Ascending aorta (tissue), 2 donors: ENCODE data around the gene KDM8. TPM values are rescaled to one million over a fixed set of nuclear protein-coding genes. Genes with fewer than 3 reads are reported as not detected.

Experiments
- DNase-seq, 2 donors: peaks; one replicate each; pipeline ENCODE4 v3.0.0-alpha.2; 2019; ENCODE audit warnings: low spot score in 2 of 2
- H3K27ac ChIP-seq, 2 donors: fragments of 200-600 bp; sonication (generic); one replicate each; pipeline ENCODE4 v1.5.1; 2016 to 2017; ENCODE audit warnings: mild to moderate bottlenecking in 1 of 2
- H3K27me3 ChIP-seq: fragments of 200-600 bp; sonication (generic); one replicate; pipeline ENCODE4 v1.5.1; 2017
- H3K36me3 ChIP-seq, 2 donors: fragments of 200-600 bp; sonication (generic); one replicate each; pipeline ENCODE4 v1.5.1; 2016
- H3K4me1 ChIP-seq, 2 donors: fragments of 200-600 bp; sonication (generic); one replicate each; pipeline ENCODE4 v1.5.1; 2016 to 2017; ENCODE audit warnings: mild to moderate bottlenecking in 1 of 2
- H3K4me3 ChIP-seq, 2 donors: fragments of 200-600 bp; sonication (generic); one replicate each; pipeline ENCODE4 v1.5.1; 2016 to 2017; ENCODE audit warnings: mild to moderate bottlenecking in 1 of 2
- H3K9me3 ChIP-seq, 2 donors: fragments of 200-600 bp; sonication (generic); one replicate each; pipeline ENCODE4 v1.5.1; 2016
- CTCF ChIP-seq, 3 experiments: fragments of 200-600 bp in 2 of 3; fragments of 450-650 bp in 1 of 3; sonication (generic) in 2 of 3; IDR thresholded peaks; one replicate each; pipeline ENCODE4 v1.5.1; 2016 to 2019; ENCODE audit warnings: antibody characterized with exemption in 3 of 3, mild to moderate bottlenecking in 1 of 3, moderate library complexity in 1 of 3
- intact Hi-C: fragments of 100-400 bp; cut with DNase I; formaldehyde crosslinking; loops from one replicate; pipeline ENCODE4 v1.15.1; 2023
- total RNA-seq: library from RNA; depleted of rRNA; stranded (reverse); fragments of >200 nt; gene quantifications from one replicate; pipeline ENCODE4 v1.1.0, GENCODE V29; 2016

KDM8 gene
- total RNA-seq, 1 donor from 2014 or later = 55.5 TPM

GRCh38 chr16:27174798-27175197 lies 28.5 kb upstream of the KDM8 start:
- no peak for DNase-seq
- Histone ChIP-seq H3K36me3 (no peaks in the 10 kb centered on the region), H3K27ac (no peak overlapping the region), H3K4me3 (no peak overlapping the region), H3K4me1 (no peaks in the 10 kb centered on the region), H3K9me3 (no peaks in the 10 kb centered on the region), H3K27me3 (no peaks in the 10 kb centered on the region)
- intact Hi-C loops = no loop called here
- no peak for TF ChIP-seq CTCF (IDR thresholded peaks at IDR 0.05)

GRCh38 chr16:27175888-27176287 lies 27.4 kb upstream of the KDM8 start:
- no peaks in the 10 kb centered on the region for H3K36me3 ChIP-seq
- no peak for DNase-seq
- no peaks in the 10 kb centered on the region for H3K9me3 ChIP-seq
- no peak overlapping the region for H3K27ac ChIP-seq
- H3K27me3 ChIP-seq = no peaks in the 10 kb centered on the region
- intact Hi-C loops = no loop called here
- no peak overlapping the region for H3K4me3 ChIP-seq
- no peaks in the 10 kb centered on the region for H3K4me1 ChIP-seq
- TF ChIP-seq CTCF (IDR thresholded peaks at IDR 0.05) = no peak

- no peak overlapping the region for H3K27ac ChIP-seq
- no peaks in the 10 kb centered on the region for H3K36me3 ChIP-seq
- H3K4me1 ChIP-seq = no peaks in the 10 kb centered on the region
- intact Hi-C loops = no loop called here
- no peak for TF ChIP-seq CTCF (IDR thresholded peaks at IDR 0.05)
- DNase-seq = no peak
- no peaks in the 10 kb centered on the region for H3K27me3 ChIP-seq
- no peaks in the 10 kb centered on the region for H3K9me3 ChIP-seq
- no peak overlapping the region for H3K4me3 ChIP-seq
Observed at GRCh38 chr16:27177031-27177774, 26.1 kb upstream of the KDM8 start.

GRCh38 chr16:27179500-27180072 lies 23.7 kb upstream of the KDM8 start:
- H3K4me3 ChIP-seq = no peak overlapping the region
- TF ChIP-seq CTCF (IDR thresholded peaks at IDR 0.05) = peak; percentile 80 to 88 (median 87)
- intact Hi-C loops = loop anchor here (2.0 kb wide), 2 partner anchors 189 to 277 kb away; no protein-coding TSS in a partner anchor
- DNase-seq = peak; percentile 21 to 91
- H3K9me3 ChIP-seq = no peaks in the 10 kb centered on the region
- H3K36me3 ChIP-seq = no peaks in the 10 kb centered on the region
- H3K27ac ChIP-seq = no peak overlapping the region
- no peaks in the 10 kb centered on the region for H3K4me1 ChIP-seq
- H3K27me3 ChIP-seq = no peaks in the 10 kb centered on the region

- no peak overlapping the region for H3K27ac ChIP-seq
- DNase-seq = no peak
- intact Hi-C loops = no loop called here
- H3K4me1 ChIP-seq = no peaks in the 10 kb centered on the region
- H3K9me3 ChIP-seq = no peaks in the 10 kb centered on the region
- no peak for TF ChIP-seq CTCF (IDR thresholded peaks at IDR 0.05)
- H3K4me3 ChIP-seq = no peak overlapping the region
- no peaks in the 10 kb centered on the region for H3K27me3 ChIP-seq
- no peaks in the 10 kb centered on the region for H3K36me3 ChIP-seq
Observed at GRCh38 chr16:27181019-27181790, 22.1 kb upstream of the KDM8 start.
